ENCODE results near the gene TRIM2.

- no peak for TF ChIP-seq ZBTB33 (IDR thresholded peaks at IDR 0.05)
- no peak for TF ChIP-seq CTCF (IDR thresholded peaks at IDR 0.05; ENCODE audit: low read depth, low read length, missing input control)
- no peak for TF ChIP-seq JUND (IDR thresholded peaks at IDR 0.05)
- no peak for TF ChIP-seq SP1 (IDR thresholded peaks at IDR 0.05)
- no peak for TF ChIP-seq GABPA (IDR thresholded peaks at IDR 0.05 in 1 of 2, conservative IDR thresholded peaks at IDR 0.05 in 1 of 2)
- TF ChIP-seq MAX (IDR thresholded peaks at IDR 0.05): no peak
These were observed 128.7 kb downstream of the TRIM2 start for GRCh38 chr4:153332936-153333335.

Measured in liver (tissue), 3 donors.